Activated T-cell treated with anti-CD3 and anti-CD28 coated beads, Interleukin-2, amount 50 U/mL, for 72 hours (primary cell): Measurements from ENCODE around the gene MIER2. TPM values are rescaled to one million over a fixed set of nuclear protein-coding genes. Genes with fewer than 3 reads are reported as not detected.

ENCODE experiments used
- ATAC-seq, 2 donors: fragments of 150-1000 bp; cut with Tn5 transposase; replicated peaks in 1 of 2; 2 replicates each; pipeline ENCODE4 v1.10.0; 2021; ENCODE audit warnings: moderate library complexity in 2 of 2, mild to moderate bottlenecking in 1 of 2
- DNase-seq, 2 donors: peaks; one replicate each; pipeline ENCODE4 v3.0.0; 2021 to 2022; ENCODE audit warnings: mixed read lengths in 1 of 2
- H3K27ac Mint-ChIP-seq: one replicate; pipeline ENCODE4 v1.8.0; 2022; ENCODE audit warnings: mild to moderate bottlenecking, moderate library complexity, mixed read lengths
- H3K27me3 Mint-ChIP-seq: one replicate; pipeline ENCODE4 v1.8.0; 2022; ENCODE audit warnings: low read depth, mixed read lengths
- H3K36me3 Mint-ChIP-seq, 2 donors: one replicate each; pipeline ENCODE4 v1.8.0; 2022; ENCODE audit warnings: mixed read lengths in 2 of 2, mild to moderate bottlenecking in 1 of 2; ENCODE audit not compliant: insufficient read depth in 2 of 2
- H3K4me1 Mint-ChIP-seq: one replicate; pipeline ENCODE4 v1.8.0; 2022; ENCODE audit warnings: low read depth, mixed read lengths
- H3K4me3 Mint-ChIP-seq, 2 donors: one replicate each; pipeline ENCODE4 v1.8.0; 2022; ENCODE audit warnings: mild to moderate bottlenecking in 2 of 2, mixed read lengths in 2 of 2, moderate library complexity in 2 of 2
- H3K9me3 Mint-ChIP-seq, 2 donors: one replicate each; pipeline ENCODE4 v1.8.0; 2022; ENCODE audit warnings: mixed read lengths in 2 of 2
- total RNA-seq, 2 donors: library from RNA; stranded (reverse); gene quantifications; one replicate each; pipeline ENCODE4 v1.2.3, GENCODE V29; 2022

Gene MIER2
- total RNA-seq, 2 donors from 2014 or later = 25.8 to 29.0 TPM

- no peak for DNase-seq
- Mint-ChIP-seq H3K27ac (peak overlapping the region; percentile 9), H3K36me3 (no peaks in the 10 kb centered on the region), H3K4me1 (no peaks in the 10 kb centered on the region), H3K27me3 (peaks cover 2% of the 10 kb centered on the region), H3K4me3 (no peak overlapping the region), H3K9me3 (no peaks in the 10 kb centered on the region)
- ATAC-seq = no peak
These were observed 61.2 kb downstream of the MIER2 start for GRCh38 chr19:283395-283794.

GRCh38 chr19:282501-282900, 62.1 kb downstream of the MIER2 start:
- H3K4me3 Mint-ChIP-seq = no peak overlapping the region
- H3K27ac Mint-ChIP-seq = no peak overlapping the region
- no peaks in the 10 kb centered on the region for H3K9me3 Mint-ChIP-seq
- H3K4me1 Mint-ChIP-seq = no peaks in the 10 kb centered on the region
- DNase-seq = no peak
- no peak for ATAC-seq
- peaks cover 11% of the 10 kb centered on the region for H3K27me3 Mint-ChIP-seq
- no peaks in the 10 kb centered on the region for H3K36me3 Mint-ChIP-seq

DNA sequence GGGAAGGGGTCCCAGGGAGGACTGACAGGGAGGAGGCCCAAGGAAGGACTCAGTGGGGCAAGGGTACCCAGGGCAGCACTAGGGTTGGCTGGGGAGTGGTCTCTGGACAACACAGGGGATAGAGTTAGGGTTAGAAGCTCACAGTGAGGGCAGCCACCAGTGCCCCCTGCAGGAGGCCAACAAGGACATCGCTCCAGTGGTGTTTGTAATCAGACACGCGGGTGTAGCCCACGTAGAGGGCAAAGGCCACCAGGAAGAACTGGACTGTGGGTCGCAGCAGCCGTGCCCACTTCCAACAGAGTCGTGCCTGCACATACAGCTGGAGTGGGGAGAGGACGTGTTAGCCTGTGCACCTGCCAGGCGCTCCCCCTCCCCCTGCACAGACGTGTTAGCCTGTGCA, 62.6 kb downstream of the MIER2 start:
- DNase-seq = no peak
- no peak for ATAC-seq
- Mint-ChIP-seq H3K4me3 (no peak overlapping the region), H3K27ac (no peak overlapping the region), H3K9me3 (no peaks in the 10 kb centered on the region), H3K4me1 (no peaks in the 10 kb centered on the region), H3K27me3 (peaks cover 16% of the 10 kb centered on the region), H3K36me3 (no peaks in the 10 kb centered on the region)

DNA sequence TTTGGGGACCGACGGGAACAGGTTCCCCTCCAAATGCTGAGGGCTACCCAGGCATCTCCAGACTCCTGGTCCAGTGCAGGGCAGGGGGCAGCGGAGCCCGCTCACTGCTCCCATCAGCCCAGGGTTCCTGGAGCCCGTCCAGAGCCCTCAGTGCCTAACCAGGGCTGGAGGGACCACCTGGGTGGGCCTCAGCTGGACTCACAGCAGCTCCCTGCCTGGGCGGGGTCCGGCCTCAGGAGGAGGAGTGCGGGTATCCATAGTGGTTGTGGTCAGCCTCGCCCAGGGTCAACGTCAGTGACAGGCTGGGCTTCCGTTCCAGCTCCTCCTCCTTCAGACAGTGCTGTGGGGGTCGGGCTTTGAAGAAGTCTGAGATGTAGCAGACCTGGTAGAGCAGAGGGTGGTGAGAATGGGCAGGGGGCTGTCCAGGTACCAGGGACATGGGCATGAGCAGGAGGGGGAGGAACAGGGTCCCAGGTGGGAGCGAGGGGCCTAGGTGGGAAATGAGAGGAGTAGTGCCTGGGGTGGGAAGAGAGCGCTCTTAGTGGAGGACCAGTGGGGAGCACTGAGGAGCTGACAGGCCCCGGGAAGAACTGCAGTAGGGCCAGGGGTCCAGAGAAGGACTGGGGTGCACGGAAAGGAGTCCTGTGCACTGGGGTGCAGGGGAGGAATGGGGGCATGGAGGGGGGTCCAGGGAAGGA, 63.3 kb downstream of the MIER2 start:
- Mint-ChIP-seq H3K27me3 (peaks cover 22% of the 10 kb centered on the region), H3K4me1 (no peaks in the 10 kb centered on the region), H3K9me3 (no peaks in the 10 kb centered on the region), H3K27ac (no peak overlapping the region), H3K36me3 (no peaks in the 10 kb centered on the region), H3K4me3 (no peak overlapping the region)
- DNase-seq = no peak
- ATAC-seq = no peak

DNA sequence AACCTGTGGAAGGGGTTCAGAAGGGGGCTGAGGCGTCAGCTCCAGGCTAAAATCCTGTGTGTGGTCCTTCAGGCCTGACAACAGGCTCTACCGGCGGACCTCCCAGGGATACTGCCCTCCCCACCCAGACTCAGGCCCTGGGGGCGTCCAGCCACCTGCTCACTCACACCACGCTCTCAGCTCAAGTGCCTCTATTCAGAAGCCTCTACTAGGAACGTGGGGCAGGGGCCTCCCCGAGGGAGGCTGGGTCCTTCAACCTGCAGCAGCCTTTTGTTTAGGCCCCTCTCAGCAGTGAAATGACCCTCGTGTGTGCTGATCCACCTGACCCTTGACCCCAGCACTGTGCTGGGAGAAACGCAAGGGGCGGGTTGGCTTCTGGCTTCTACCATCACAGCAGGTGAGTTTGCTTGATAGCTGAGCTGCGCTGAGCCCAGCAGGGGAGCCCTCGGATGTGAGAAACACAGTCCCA, 64.0 kb downstream of the MIER2 start:
- H3K27ac Mint-ChIP-seq = no peak overlapping the region
- no peaks in the 10 kb centered on the region for H3K4me1 Mint-ChIP-seq
- DNase-seq = no peak
- peaks cover 22% of the 10 kb centered on the region for H3K27me3 Mint-ChIP-seq
- ATAC-seq = no peak
- no peak overlapping the region for H3K4me3 Mint-ChIP-seq
- no peaks in the 10 kb centered on the region for H3K9me3 Mint-ChIP-seq
- no peaks in the 10 kb centered on the region for H3K36me3 Mint-ChIP-seq

DNA sequence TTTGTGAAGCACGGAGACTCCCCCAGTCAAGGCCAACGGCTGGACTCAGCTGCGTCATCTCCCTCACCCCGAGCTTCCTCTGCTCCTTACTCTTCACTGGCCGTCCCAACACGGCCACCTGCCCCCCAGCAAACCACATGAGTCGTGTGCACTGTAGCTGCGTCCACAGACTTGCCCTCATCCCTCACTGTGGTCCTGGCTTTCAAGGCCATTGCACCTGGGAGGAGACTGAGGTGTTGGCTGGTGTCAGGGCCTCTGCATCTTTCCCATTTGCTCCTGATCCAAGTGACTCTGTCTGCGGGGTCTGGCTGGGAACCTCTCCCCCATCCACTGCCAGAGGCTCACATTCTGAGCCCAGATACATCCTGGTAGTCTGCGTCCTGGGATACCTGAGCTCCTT, 64.9 kb downstream of the MIER2 start:
- ATAC-seq (no peak), DNase-seq (no peak)
- H3K4me3 Mint-ChIP-seq = no peak overlapping the region
- no peak overlapping the region for H3K27ac Mint-ChIP-seq
- H3K9me3 Mint-ChIP-seq = no peaks in the 10 kb centered on the region
- H3K27me3 Mint-ChIP-seq = peaks cover 31% of the 10 kb centered on the region
- no peaks in the 10 kb centered on the region for H3K4me1 Mint-ChIP-seq
- no peaks in the 10 kb centered on the region for H3K36me3 Mint-ChIP-seq

DNA sequence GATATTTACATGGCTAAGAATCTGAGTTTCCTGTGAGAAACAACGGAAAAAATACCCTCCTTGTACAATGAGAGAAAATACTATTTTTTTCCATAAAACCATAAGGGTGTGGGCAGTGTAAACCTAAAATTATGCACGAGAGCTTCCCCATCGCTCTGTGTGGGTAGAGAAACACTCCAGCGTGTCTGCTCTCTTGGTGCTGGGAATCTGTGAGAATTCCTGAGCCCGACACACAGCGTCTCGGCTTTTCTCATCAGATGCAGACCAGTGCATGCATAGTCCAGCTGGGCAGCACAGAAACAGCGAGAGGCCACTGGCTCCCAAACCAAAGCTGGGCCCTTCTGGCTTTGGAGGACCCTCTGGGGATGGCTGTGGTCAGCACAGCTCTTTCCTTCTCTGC, 65.4 kb downstream of the MIER2 start:
- H3K27me3 Mint-ChIP-seq = peaks cover 33% of the 10 kb centered on the region
- no peaks in the 10 kb centered on the region for H3K36me3 Mint-ChIP-seq
- no peak for ATAC-seq

GRCh38 chr19:277581-278165, 66.9 kb downstream of the MIER2 start:
- no peaks in the 10 kb centered on the region for H3K9me3 Mint-ChIP-seq
- DNase-seq (no peak), ATAC-seq (no peak)
- H3K27ac Mint-ChIP-seq = no peak overlapping the region
- H3K4me3 Mint-ChIP-seq = no peak overlapping the region
- no peaks in the 10 kb centered on the region for H3K4me1 Mint-ChIP-seq
- peaks cover 40% of the 10 kb centered on the region for H3K27me3 Mint-ChIP-seq
- H3K36me3 Mint-ChIP-seq = no peaks in the 10 kb centered on the region

More for the DNA sequence above, 65.4 kb downstream of the MIER2 start:
- DNase-seq = no peak
- Mint-ChIP-seq H3K9me3 (no peaks in the 10 kb centered on the region), H3K27ac (no peak overlapping the region), H3K4me3 (no peak overlapping the region), H3K4me1 (no peaks in the 10 kb centered on the region)

GRCh38 chr19:277131-277530, 67.5 kb downstream of the MIER2 start:
- Mint-ChIP-seq H3K9me3 (no peaks in the 10 kb centered on the region), H3K4me1 (no peaks in the 10 kb centered on the region), H3K27ac (no peak overlapping the region), H3K4me3 (no peak overlapping the region), H3K27me3 (peaks cover 43% of the 10 kb centered on the region), H3K36me3 (no peaks in the 10 kb centered on the region)
- no peak for ATAC-seq
- DNase-seq = no peak

GRCh38 chr19:275958-276646, 68.5 kb downstream of the MIER2 start:
- no peak overlapping the region for H3K4me3 Mint-ChIP-seq
- peaks cover 52% of the 10 kb centered on the region for H3K27me3 Mint-ChIP-seq
- ATAC-seq (no peak), DNase-seq (no peak)
- H3K4me1 Mint-ChIP-seq = no peaks in the 10 kb centered on the region
- H3K36me3 Mint-ChIP-seq = no peaks in the 10 kb centered on the region
- no peaks in the 10 kb centered on the region for H3K9me3 Mint-ChIP-seq
- H3K27ac Mint-ChIP-seq = no peak overlapping the region

- Mint-ChIP-seq H3K27me3 (peaks cover 52% of the 10 kb centered on the region), H3K9me3 (no peaks in the 10 kb centered on the region), H3K36me3 (no peaks in the 10 kb centered on the region), H3K27ac (no peak overlapping the region), H3K4me1 (no peaks in the 10 kb centered on the region), H3K4me3 (no peak overlapping the region)
- ATAC-seq (no peak), DNase-seq (no peak)
These were observed 69.6 kb downstream of the MIER2 start for GRCh38 chr19:275000-275399.

GRCh38 chr19:273393-273792, 71.2 kb downstream of the MIER2 start:
- DNase-seq = no peak
- H3K27ac Mint-ChIP-seq = no peak overlapping the region
- H3K36me3 Mint-ChIP-seq = no peaks in the 10 kb centered on the region
- no peaks in the 10 kb centered on the region for H3K9me3 Mint-ChIP-seq
- no peaks in the 10 kb centered on the region for H3K4me1 Mint-ChIP-seq
- H3K27me3 Mint-ChIP-seq = peaks cover 61% of the 10 kb centered on the region
- no peak overlapping the region for H3K4me3 Mint-ChIP-seq
- no peak for ATAC-seq

GRCh38 chr19:271856-272255, 72.7 kb downstream of the MIER2 start:
- Mint-ChIP-seq H3K4me1 (peaks cover 8% of the 10 kb centered on the region), H3K4me3 (no peak overlapping the region), H3K9me3 (no peaks in the 10 kb centered on the region), H3K27me3 (peaks cover 60% of the 10 kb centered on the region), H3K27ac (no peak overlapping the region), H3K36me3 (no peaks in the 10 kb centered on the region)
- DNase-seq (no peak), ATAC-seq (no peak)
